Vagina (tissue), 2 donors: ENCODE measurements around the gene TCF7. TPM values are rescaled to one million over a fixed set of nuclear protein-coding genes. Genes with fewer than 3 reads are reported as not detected.

ENCODE experiments used
- DNase-seq, 2 donors: peaks; one replicate each; pipeline ENCODE4 v3.0.0-alpha.2; 2017; ENCODE audit errors: extremely low spot score in 2 of 2
- H3K27ac ChIP-seq: fragments of 200-600 bp; sonication (generic); one replicate; pipeline ENCODE4 v1.5.1; 2019
- H3K27me3 ChIP-seq: fragments of 200-600 bp; sonication (generic); one replicate; pipeline ENCODE4 v1.5.1; 2019
- H3K36me3 ChIP-seq, 2 donors: fragments of 200-600 bp; sonication (generic); one replicate each; pipeline ENCODE4 v1.5.1; 2017 to 2019
- H3K4me1 ChIP-seq: fragments of 200-600 bp; sonication (generic); one replicate; pipeline ENCODE4 v1.5.1; 2019
- H3K4me3 ChIP-seq, 2 donors: fragments of 200-600 bp; sonication (generic); 1 replicate in 1 of 2; 2 replicates in 1 of 2; pipeline ENCODE4 v1.5.1; 2016 to 2019
- H3K9me3 ChIP-seq: fragments of 200-600 bp; sonication (generic); one replicate; pipeline ENCODE4 v1.5.1; 2019
- CTCF ChIP-seq, 3 experiments: fragments of 450-650 bp in 2 of 3; fragments of 200-600 bp in 1 of 3; sonication (generic) in 1 of 3; IDR thresholded peaks; one replicate each; pipeline ENCODE4 v1.5.1; 2017 to 2019; ENCODE audit warnings: antibody characterized with exemption in 3 of 3, mild to moderate bottlenecking in 2 of 3, moderate library complexity in 2 of 3
- POLR2A ChIP-seq, 2 donors: fragments of 450-650 bp; IDR thresholded peaks; one replicate each; pipeline ENCODE4 v1.6.1; 2017; ENCODE audit warnings: antibody characterized with exemption in 2 of 2, mild to moderate bottlenecking in 2 of 2, moderate library complexity in 2 of 2
- POLR2AphosphoS5 ChIP-seq, 2 donors: sonication (generic); formaldehyde crosslinking; IDR thresholded peaks; one replicate each; pipeline ENCODE4 v1.9.0; 2017; ENCODE audit warnings: antibody characterized with exemption in 2 of 2, mild to moderate bottlenecking in 2 of 2, low read depth in 1 of 2; ENCODE audit not compliant: insufficient read depth in 1 of 2
- intact Hi-C: fragments of 100-400 bp; cut with DNase I; formaldehyde crosslinking; loops from one replicate; pipeline ENCODE4 v1.15.1; 2023
- total RNA-seq: library from RNA; depleted of rRNA; stranded (reverse); fragments of >200 nt; gene quantifications from one replicate; pipeline ENCODE4 v1.2.3, GENCODE V29; 2016

Gene TCF7
- total RNA-seq, 1 donor from 2014 or later, result 1.7 TPM

- intact Hi-C loops, result no loop called here
- Histone ChIP-seq H3K4me1 (no peaks in the 10 kb centered on the region), H3K9me3 (no peaks in the 10 kb centered on the region), H3K27ac (no peak overlapping the region), H3K4me3 (no peak overlapping the region), H3K36me3 (no peaks in the 10 kb centered on the region), H3K27me3 (no peaks in the 10 kb centered on the region)
- no peak for TF ChIP-seq POLR2A (IDR thresholded peaks at IDR 0.05)
- no peak for TF ChIP-seq CTCF (IDR thresholded peaks at IDR 0.05)
- no peak for TF ChIP-seq POLR2AphosphoS5 (IDR thresholded peaks at IDR 0.05; ENCODE audit: insufficient read depth in 1 of 2, low read depth in 1 of 2)
- DNase-seq, result no peak
Measured at GRCh38 chr5:134088994-134089560, 25.4 kb upstream of the TCF7 start.

- H3K27me3 ChIP-seq, result no peaks in the 10 kb centered on the region
- no peak overlapping the region for H3K27ac ChIP-seq
- H3K9me3 ChIP-seq, result no peaks in the 10 kb centered on the region
- H3K36me3 ChIP-seq, result no peaks in the 10 kb centered on the region
- no peaks in the 10 kb centered on the region for H3K4me1 ChIP-seq
- intact Hi-C loops, result no loop called here
- H3K4me3 ChIP-seq, result no peak overlapping the region
- no peak for DNase-seq
- TF ChIP-seq POLR2A (IDR thresholded peaks at IDR 0.05) (no peak), CTCF (IDR thresholded peaks at IDR 0.05) (no peak), POLR2AphosphoS5 (IDR thresholded peaks at IDR 0.05; ENCODE audit: insufficient read depth in 1 of 2, low read depth in 1 of 2) (no peak)
Measured at GRCh38 chr5:134090522-134090921, 24.0 kb upstream of the TCF7 start.

- no peaks in the 10 kb centered on the region for H3K9me3 ChIP-seq
- DNase-seq, result no peak
- intact Hi-C loops, result no loop called here
- H3K27ac ChIP-seq, result no peak overlapping the region
- no peaks in the 10 kb centered on the region for H3K4me1 ChIP-seq
- no peak for TF ChIP-seq POLR2AphosphoS5 (IDR thresholded peaks at IDR 0.05; ENCODE audit: insufficient read depth in 1 of 2, low read depth in 1 of 2)
- TF ChIP-seq CTCF (IDR thresholded peaks at IDR 0.05), result no peak
- no peak for TF ChIP-seq POLR2A (IDR thresholded peaks at IDR 0.05)
- no peaks in the 10 kb centered on the region for H3K36me3 ChIP-seq
- H3K4me3 ChIP-seq, result no peak overlapping the region
- no peaks in the 10 kb centered on the region for H3K27me3 ChIP-seq
Measured at GRCh38 chr5:134091626-134092121, 22.8 kb upstream of the TCF7 start.

GRCh38 chr5:134092875-134093274 lies 21.6 kb upstream of the TCF7 start:
- Histone ChIP-seq H3K4me1 (no peaks in the 10 kb centered on the region), H3K27ac (no peak overlapping the region), H3K9me3 (no peaks in the 10 kb centered on the region), H3K36me3 (no peaks in the 10 kb centered on the region), H3K4me3 (no peak overlapping the region), H3K27me3 (no peaks in the 10 kb centered on the region)
- TF ChIP-seq POLR2AphosphoS5 (IDR thresholded peaks at IDR 0.05; ENCODE audit: insufficient read depth in 1 of 2, low read depth in 1 of 2), result no peak
- no peak for TF ChIP-seq POLR2A (IDR thresholded peaks at IDR 0.05)
- no peak for TF ChIP-seq CTCF (IDR thresholded peaks at IDR 0.05)
- no peak for DNase-seq
- intact Hi-C loops, result no loop called here

- no peaks in the 10 kb centered on the region for H3K27me3 ChIP-seq
- DNase-seq, result no peak
- intact Hi-C loops, result no loop called here
- no peak for TF ChIP-seq POLR2A (IDR thresholded peaks at IDR 0.05)
- no peak for TF ChIP-seq CTCF (IDR thresholded peaks at IDR 0.05)
- TF ChIP-seq POLR2AphosphoS5 (IDR thresholded peaks at IDR 0.05; ENCODE audit: insufficient read depth in 1 of 2, low read depth in 1 of 2), result no peak
- H3K9me3 ChIP-seq, result no peaks in the 10 kb centered on the region
- no peak overlapping the region for H3K27ac ChIP-seq
- no peaks in the 10 kb centered on the region for H3K36me3 ChIP-seq
- no peak overlapping the region for H3K4me3 ChIP-seq
- no peaks in the 10 kb centered on the region for H3K4me1 ChIP-seq
Measured at GRCh38 chr5:134093351-134093750, 21.1 kb upstream of the TCF7 start.
